Measurements from ENCODE around the gene LZTR1. TPM values are rescaled to one million over a fixed set of nuclear protein-coding genes. Genes with fewer than 3 reads are reported as not detected.

LZTR1 gene
- total RNA-seq, 1 donor from 2014 or later: 70.8 TPM

DNA sequence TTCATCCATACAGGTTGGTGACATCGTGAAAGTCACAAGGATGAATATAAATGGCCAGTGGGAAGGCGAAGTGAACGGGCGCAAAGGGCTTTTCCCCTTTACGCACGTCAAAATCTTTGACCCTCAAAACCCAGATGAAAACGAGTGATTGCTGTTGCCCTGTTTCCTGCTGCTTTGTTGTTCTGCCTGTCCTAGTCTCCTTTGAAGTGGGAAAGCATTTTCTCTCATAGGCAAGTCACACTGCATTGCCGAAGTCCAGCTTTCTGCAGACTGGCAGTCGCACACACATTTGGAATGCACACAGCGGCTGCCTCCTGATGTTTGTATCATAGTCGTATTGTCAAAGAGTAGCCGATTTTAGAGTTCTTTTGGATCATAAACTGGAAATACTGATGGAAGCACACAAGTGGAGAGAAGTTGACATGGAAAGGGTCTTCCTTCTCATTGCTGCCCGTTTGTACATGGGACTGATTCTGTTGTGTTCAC is 32.4 kb upstream of the LZTR1 start:
- DNase-seq (ENCODE audit: low spot score): no peak

DNA sequence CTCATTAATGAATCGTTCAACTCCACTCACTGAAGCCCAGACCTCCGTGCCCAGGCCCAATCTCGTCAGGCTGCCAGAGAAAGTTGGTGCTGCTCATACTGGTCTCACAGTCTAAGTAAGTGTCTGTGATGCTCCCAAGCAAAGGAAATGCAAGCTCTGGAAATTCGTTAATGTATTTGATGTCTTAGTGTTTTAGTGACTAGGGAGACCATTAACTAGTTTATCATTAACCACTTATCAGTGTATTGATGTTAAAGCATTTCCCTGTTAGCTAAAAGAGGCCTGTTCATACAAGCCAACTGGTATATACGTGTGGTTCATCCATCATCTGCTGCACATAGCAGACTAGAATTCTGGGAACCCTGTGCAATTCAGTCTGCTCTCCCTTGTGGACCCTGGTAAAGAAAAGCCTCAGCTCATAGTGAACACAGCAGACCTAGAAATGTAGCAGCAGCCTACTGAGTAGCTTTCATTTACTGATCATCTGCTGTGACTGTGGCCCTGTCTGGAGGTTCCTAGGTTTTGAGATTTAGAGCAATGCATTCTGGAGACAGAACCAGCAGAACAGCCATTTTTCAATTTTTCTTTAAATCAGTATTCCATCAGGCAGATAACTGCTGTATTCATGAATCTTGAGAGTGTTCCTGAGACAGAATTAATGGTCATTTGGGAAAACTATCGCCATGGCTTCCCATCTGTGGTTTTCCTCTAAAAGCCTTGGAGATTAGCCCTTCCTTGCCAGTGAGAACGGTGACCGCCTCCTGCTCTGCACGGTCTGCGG is 30.8 kb upstream of the LZTR1 start:
- DNase-seq (ENCODE audit: low spot score): no peak

DNA sequence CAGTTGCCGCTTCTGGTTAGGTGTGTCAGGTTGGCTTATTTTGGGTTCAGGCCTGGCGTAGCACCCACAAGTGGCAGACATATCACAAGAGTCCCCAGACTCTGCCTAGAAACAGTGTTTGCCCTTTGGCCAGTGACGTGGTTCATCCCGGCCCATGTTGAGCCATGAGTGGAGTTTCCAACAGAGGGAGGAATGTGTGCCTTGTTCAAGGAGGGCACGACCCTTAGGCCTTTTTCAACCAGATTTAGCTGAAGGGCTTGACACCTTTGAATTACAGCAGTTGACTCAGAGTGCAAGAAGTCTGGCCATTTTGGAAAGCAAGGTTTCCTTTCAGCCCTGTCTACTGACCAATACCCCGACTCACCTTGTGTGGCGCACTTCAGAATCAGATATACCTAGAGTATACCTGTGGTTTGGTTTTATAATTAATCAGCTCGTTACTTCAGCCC is 30.1 kb upstream of the LZTR1 start:
- DNase-seq (ENCODE audit: low spot score): no peak

DNA sequence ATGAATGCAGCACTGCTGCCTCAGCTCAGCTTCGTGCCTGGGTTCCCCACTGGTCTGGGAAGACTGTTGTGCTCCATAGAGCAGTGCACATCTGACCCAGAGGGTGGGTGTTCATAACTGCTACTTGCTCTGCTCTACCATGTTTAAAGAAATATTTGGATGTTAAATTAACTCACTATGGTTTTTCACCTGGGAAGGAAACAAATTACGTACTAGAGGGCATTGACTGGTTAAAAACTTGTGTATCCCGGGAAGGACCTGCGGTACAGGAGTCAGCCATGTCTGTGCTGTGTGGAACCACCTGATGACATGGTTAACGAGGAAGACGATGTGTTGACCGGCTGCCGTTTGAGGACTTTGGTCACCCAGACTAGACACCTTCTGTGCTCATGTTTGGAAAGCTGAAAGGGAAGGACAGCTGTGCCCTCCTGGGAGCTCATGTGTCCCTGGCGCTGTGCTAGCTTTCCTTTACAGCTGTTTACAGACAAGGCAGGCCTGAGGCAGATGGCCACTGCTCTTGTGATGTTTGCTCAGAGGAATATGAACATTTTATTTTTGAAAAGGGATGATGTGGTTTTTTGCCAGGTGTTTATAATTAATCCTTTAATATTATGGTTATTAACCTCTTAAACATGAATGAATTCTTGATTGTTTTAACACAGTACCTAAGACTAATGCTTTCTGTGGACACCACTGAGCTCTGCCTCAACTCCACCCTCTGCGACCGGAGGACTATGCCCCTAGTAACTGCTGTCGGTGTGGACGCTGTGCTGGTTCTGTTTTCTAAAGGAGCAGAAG is 29.4 kb upstream of the LZTR1 start:
- DNase-seq (ENCODE audit: low spot score): no peak

DNA sequence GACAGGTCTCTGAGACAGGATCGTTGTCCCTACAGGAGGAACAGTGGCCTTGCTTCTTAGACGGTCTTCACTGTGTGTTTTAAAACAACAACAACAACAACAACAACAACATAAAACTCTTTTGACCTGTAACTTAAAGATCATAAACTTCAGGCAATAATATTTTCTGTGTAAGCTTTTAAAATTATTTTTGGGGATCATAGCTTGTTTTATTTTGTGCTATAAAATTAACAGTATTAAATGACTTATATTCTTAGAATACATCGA is 28.8 kb upstream of the LZTR1 start:
- no peak for DNase-seq (ENCODE audit: low spot score)

DNA sequence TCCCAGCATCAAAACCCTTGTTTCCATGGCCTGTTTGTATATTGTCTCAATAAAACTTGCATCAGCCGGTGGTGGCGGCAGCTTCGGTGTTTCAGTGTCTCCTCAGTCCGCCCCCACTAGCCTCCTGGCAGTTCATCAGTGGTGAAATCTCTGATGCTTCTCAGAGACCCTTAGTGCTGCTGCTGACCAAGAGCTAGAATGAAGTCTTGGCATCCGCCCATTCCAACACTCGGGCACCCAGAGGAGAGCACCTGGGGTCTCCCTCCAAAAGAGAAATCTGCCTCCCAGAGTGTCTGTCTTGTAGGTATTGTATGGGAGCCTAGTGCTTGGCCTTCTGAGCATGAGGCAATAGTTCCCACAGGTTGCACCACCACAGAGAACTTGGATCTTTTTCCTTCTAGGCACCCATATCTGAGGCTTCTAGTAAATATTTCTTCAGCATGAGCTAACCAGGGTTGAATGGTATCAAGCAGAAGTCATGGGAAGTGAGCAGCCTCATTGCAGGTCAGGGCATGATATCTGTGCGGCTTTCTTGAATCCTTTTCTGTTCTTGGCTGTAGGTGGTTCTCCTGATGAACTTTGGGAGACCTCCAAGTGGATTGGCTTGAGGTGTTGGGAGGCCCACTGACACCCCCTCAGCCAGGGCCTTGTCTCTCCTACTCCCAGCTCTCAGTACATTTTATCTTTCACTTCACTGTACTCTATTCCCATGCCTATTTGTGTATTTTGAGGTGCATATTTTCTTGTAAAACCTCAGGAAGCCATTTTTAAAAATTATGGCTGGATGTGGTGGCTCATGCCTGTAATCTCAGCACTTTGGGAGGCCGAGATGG is 28.2 kb upstream of the LZTR1 start:
- DNase-seq (ENCODE audit: low spot score): no peak

GRCh38 chr22:20955548-20955947 is 26.5 kb upstream of the LZTR1 start:
- DNase-seq (ENCODE audit: low spot score): no peak

- no peak for DNase-seq (ENCODE audit: low spot score)
Observed at GRCh38 chr22:20956258-20957101, 25.6 kb upstream of the LZTR1 start.

DNA sequence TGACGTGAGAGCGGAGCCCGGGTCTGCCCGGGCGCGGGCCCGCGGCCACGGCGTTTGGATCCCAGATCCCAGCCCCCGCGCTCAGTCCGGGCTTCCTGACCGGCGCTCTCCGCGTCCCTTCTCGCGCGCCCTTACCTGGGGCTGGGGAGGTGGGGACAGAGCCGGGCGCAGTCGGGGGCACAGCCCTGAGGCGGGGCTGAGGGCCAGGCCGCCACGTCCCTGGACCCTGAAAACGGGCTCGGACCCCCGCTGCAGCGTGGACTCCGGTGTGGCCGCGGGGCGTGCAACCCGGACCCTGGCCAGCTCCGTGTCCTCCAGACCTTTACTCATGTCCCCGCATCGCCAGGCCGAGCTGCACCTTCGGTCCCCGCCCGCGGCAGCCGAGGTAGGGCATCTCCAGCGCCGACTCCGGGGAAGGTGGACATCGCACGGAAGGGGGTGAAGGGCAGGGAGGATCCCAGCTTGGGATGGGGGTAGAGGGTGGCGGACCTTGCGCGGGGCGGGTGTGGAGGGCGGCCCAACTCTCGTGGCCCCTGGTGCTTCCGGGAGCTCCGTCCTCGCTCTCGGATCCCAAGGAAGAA is 24.9 kb upstream of the LZTR1 start:
- no peak for DNase-seq (ENCODE audit: low spot score)

DNA sequence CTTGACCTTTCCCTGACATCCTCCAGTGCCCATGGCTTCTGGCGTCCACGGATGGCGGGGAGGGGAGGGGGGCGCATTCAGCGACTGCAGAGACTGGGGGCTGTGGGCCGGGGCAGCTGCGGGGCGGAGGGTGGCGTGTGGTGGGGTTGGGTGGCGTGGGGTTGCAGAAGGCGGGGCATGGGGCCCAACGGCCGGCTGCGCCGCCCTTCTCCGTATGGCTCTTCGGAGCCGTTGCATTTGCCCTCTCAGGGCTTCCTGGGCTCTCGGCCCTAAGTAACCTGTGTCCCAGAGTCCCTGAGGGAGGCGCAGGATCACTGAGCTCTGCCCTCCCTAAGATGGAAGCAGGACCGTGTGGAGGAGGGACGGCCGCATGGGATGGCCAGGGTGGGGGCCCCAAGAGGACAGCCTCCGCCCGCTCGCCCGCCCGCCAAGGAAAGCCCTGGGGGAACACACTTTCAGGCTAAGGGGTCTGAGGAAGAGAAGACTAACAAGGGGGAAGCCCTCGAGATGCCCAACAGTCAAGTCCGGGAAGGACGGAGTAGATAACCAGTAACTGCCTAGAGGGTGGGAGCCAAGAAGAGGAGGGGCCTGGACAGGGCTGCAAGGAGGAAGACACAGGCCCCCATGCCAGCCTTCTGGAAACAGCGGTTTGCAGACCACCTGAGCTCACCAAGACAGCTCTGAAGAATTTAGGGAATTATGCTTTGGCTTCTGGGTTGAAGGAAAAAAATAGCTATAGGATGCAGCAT is 24.2 kb upstream of the LZTR1 start:
- no peak for DNase-seq (ENCODE audit: low spot score)

- no peak for DNase-seq (ENCODE audit: low spot score)
Observed at GRCh38 chr22:20959578-20960461, 22.3 kb upstream of the LZTR1 start.

GRCh38 chr22:20960609-20961008 is 21.5 kb upstream of the LZTR1 start:
- no peak for DNase-seq (ENCODE audit: low spot score)

DNA sequence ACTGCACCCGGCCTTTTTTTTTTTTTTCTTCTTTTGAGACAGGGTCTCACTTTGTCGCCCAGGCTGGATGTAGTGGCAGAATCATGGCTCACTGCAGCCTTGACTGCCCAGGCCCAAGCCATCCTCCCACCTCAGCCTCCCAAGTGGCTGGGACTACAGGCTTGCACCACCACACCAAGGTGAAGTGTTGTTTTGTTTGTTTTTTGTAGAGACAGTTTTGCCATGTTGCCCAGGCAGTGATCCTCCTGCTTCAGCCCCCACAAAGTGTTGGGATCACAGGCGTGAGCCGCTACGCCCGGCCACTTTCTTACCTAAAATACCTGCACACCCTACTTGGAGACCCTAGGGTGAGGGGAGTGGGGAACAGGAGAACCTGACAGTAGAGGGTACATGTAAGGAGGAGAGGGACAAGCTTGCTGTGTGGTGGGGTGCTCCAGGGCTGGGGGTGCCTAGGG is 19.6 kb upstream of the LZTR1 start:
- no peak for DNase-seq (ENCODE audit: low spot score)

GRCh38 chr22:20963201-20964052 is 18.7 kb upstream of the LZTR1 start:
- DNase-seq (ENCODE audit: low spot score): no peak

DNA sequence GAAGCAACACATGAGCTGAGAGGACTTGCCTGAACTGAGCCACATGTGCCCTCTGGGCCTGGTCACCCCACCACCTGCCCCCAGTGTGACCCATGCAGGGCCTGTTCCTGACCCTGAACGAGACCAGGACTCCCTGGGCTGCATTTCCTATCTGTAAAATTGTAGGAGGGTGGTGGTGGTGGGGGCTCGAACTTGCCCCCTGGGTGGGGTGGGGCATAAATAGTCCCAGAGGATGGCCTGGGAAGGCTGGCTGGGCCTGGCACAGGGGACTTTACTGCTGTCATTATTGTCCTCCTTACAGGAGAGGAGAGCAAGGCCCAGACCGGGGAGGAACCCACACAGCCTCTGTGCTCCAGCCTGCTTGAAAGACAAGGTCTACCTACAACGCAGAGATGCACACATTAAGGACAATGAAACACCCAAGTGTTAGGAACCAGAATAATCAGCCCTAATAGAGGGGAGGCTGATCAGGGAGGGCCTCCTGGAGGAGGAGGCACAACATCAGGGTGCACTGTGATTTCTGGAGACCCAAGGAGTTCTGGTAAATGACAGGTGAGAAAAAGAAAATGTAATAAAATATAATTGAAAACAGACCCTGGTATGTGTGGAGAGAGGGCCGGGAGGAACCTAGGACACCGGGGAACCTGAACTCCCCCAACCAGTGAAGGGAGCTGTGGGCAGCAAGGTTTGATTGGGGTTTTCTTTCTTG is 17.9 kb upstream of the LZTR1 start:
- no peak for DNase-seq (ENCODE audit: low spot score)

- DNase-seq (ENCODE audit: low spot score): no peak
Observed at GRCh38 chr22:20964799-20965103, 17.3 kb upstream of the LZTR1 start.

All from mesenteric fat pad (tissue), 1 donor.